Esophagus muscularis mucosa (tissue), 3 donors: ENCODE data around the gene G6PC3.

Source experiments
- CTCF ChIP-seq, 3 experiments: fragments of 200-600 bp in 2 of 3; fragments of 450-650 bp in 1 of 3; sonication (generic) in 2 of 3; IDR thresholded peaks; one replicate each; pipeline ENCODE4 v1.5.1; 2017 to 2019; ENCODE audit warnings: antibody characterized with exemption in 3 of 3, mild to moderate bottlenecking in 2 of 3, moderate library complexity in 1 of 3
- POLR2A ChIP-seq: fragments of 450-650 bp; IDR thresholded peaks from one replicate; pipeline ENCODE4 v1.6.1; 2017; ENCODE audit warnings: antibody characterized with exemption, moderate library complexity, mild to moderate bottlenecking, low read depth
- POLR2AphosphoS5 ChIP-seq, 2 donors: sonication (generic); formaldehyde crosslinking; IDR thresholded peaks; one replicate each; pipeline ENCODE4 v1.6.1; 2017; ENCODE audit warnings: antibody characterized with exemption in 2 of 2

- TF ChIP-seq POLR2AphosphoS5 (IDR thresholded peaks at IDR 0.05) (no peak), CTCF (IDR thresholded peaks at IDR 0.05) (no peak), POLR2A (no peak)
Observed at GRCh38 chr17:44067545-44067940, 3.0 kb upstream of the G6PC3 start.
